ENCODE data around the gene SEPTIN1.

DNA sequence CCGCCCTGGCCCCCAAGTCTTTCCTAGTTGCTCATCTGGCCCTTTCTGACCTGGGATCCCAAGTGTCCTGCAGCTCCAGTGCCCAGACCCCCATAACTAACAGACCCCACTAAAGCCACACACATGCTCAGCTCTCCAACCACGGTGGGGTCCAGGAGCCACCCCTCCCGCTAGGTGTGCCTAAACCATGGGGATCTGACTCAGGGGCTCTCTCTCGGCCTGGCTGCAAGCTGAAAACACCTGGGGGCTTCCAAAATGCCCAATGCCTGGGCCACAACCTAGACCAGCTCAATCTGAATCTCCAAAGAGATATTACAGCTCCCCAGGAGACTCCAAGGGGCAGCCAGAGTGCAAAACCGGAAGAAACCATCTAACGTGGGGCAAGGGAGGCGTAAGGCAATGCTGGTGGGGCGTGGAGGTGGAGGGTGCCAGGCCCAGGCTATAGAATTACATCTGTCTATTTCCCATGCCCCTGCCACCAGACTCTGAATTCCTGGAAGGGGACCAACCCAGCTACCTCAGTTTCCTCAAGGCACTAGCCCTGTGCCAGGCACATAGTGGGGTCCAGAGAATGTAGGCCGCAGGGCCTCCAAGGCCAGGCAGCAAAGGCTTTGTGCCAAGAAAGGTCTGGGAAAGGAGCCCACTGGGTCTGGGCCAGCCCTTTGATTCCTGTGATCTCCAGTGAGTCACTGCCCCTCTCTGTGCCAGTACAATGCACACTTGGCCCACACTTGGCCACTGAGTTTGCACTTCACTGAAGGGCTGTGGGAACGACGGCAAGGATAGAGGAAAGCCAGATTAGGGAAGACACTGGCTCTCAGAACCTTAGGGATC, 30.6 kb downstream of the SEPTIN1 start:
- no peak for TF ChIP-seq ZNF274 (IDR thresholded peaks at IDR 0.05; ENCODE audit: low read depth, low read length)
- no peak for TF ChIP-seq SUZ12 (IDR thresholded peaks at IDR 0.05; ENCODE audit: extremely low read depth, insufficient read depth, insufficient read length)

Data from NT2/D1 (cell line).